ENCODE results near the gene ANKRD13D.
A peak's percentile ranks its signal among the peaks of the same experiment; 100 is the strongest.

The ANKRD13D gene

GRCh38 chr11:67289226-67289650 lies at the start of gene ANKRD13D:
Gene ANKRD13D, plus strand, starts transcription at chr11:67289303. Its CDS starts 158 bp downstream, at chr11:67289461.
- no peak for DNase-seq (ENCODE audit: low spot score)

- peak; percentile 98 for DNase-seq (ENCODE audit: low spot score)
Measured at GRCh38 chr11:67239783-67240575, 49.1 kb upstream of the ANKRD13D start.

GRCh38 chr11:67240576-67241389 lies 48.3 kb upstream of the ANKRD13D start:
- peak; percentile 32 for DNase-seq (ENCODE audit: low spot score)

- DNase-seq (ENCODE audit: low spot score) = no peak
Measured at GRCh38 chr11:67242548-67242947, 46.6 kb upstream of the ANKRD13D start.

- DNase-seq (ENCODE audit: low spot score) = no peak
Measured at GRCh38 chr11:67243051-67243450, 46.1 kb upstream of the ANKRD13D start.

GRCh38 chr11:67245046-67245445 lies 44.1 kb upstream of the ANKRD13D start:
- no peak for DNase-seq (ENCODE audit: low spot score)

GRCh38 chr11:67247946-67248550 lies 41.1 kb upstream of the ANKRD13D start:
- no peak for DNase-seq (ENCODE audit: low spot score)

- peak; percentile 26 for DNase-seq (ENCODE audit: low spot score)
Measured at GRCh38 chr11:67248653-67249052, 40.5 kb upstream of the ANKRD13D start.

- no peak for DNase-seq (ENCODE audit: low spot score)
Measured at GRCh38 chr11:67250059-67251043, 38.8 kb upstream of the ANKRD13D start.

GRCh38 chr11:67251841-67252240 lies 37.3 kb upstream of the ANKRD13D start:
- no peak for DNase-seq (ENCODE audit: low spot score)

- no peak for DNase-seq (ENCODE audit: low spot score)
Measured at GRCh38 chr11:67252831-67253239, 36.3 kb upstream of the ANKRD13D start.

- DNase-seq (ENCODE audit: low spot score) = no peak
Measured at GRCh38 chr11:67253872-67254624, 35.1 kb upstream of the ANKRD13D start.

GRCh38 chr11:67254798-67255197 lies 34.3 kb upstream of the ANKRD13D start:
- no peak for DNase-seq (ENCODE audit: low spot score)

- no peak for DNase-seq (ENCODE audit: low spot score)
Measured at GRCh38 chr11:67255353-67255752, 33.8 kb upstream of the ANKRD13D start.

- no peak for DNase-seq (ENCODE audit: low spot score)
Measured at GRCh38 chr11:67255864-67256263, 33.2 kb upstream of the ANKRD13D start.

- DNase-seq (ENCODE audit: low spot score) = no peak
Measured at GRCh38 chr11:67256477-67257135, 32.5 kb upstream of the ANKRD13D start.

GRCh38 chr11:67260406-67260805 lies 28.7 kb upstream of the ANKRD13D start:
- no peak for DNase-seq (ENCODE audit: low spot score)

GRCh38 chr11:67260885-67261639 lies 28.0 kb upstream of the ANKRD13D start:
- peak; percentile 51 for DNase-seq (ENCODE audit: low spot score)

- no peak for DNase-seq (ENCODE audit: low spot score)
Measured at GRCh38 chr11:67261640-67261945, 27.5 kb upstream of the ANKRD13D start.

All from LoVo (cell line).